Tibial artery (tissue), 4 donors: Measurements from ENCODE around the gene ENO1.
"Not testable (repeated sequence)": the region's sequence is repeated elsewhere in the genome, so short reads cannot be mapped to it uniquely, and the experiment has no call there.

Source experiments
- DNase-seq, 2 donors: peaks; one replicate each; pipeline ENCODE4 v3.0.0-alpha.2; 2019
- H3K27ac ChIP-seq, 2 donors: fragments of 200-600 bp; sonication (generic) in 1 of 2; 1 replicate in 1 of 2; 2 replicates in 1 of 2; pipeline ENCODE4 v1.5.1; 2018 to 2019; ENCODE audit warnings: mild to moderate bottlenecking in 1 of 2
- H3K27me3 ChIP-seq, 2 donors: fragments of 200-600 bp; sonication (generic) in 1 of 2; one replicate each; pipeline versions ENCODE4 v1.5.1 to v1.6.0; 2016 to 2019
- H3K36me3 ChIP-seq, 3 donors: fragments of 200-600 bp; sonication (generic) in 2 of 3; one replicate each; pipeline ENCODE4 v1.5.1; 2016 to 2019; ENCODE audit warnings: mild to moderate bottlenecking in 2 of 3
- H3K4me1 ChIP-seq, 4 donors: fragments of 200-600 bp; sonication (generic) in 2 of 4; 1 replicate in 3 of 4; 2 replicates in 1 of 4; pipeline ENCODE4 v1.5.1; 2016 to 2019
- H3K4me3 ChIP-seq, 2 donors: fragments of 200-600 bp; sonication (generic) in 1 of 2; 1 replicate in 1 of 2; 2 replicates in 1 of 2; pipeline ENCODE4 v1.5.1; 2018 to 2019; ENCODE audit warnings: mild to moderate bottlenecking in 2 of 2
- H3K9me3 ChIP-seq, 3 donors: fragments of 200-600 bp; sonication (generic) in 1 of 3; one replicate each; pipeline ENCODE4 v1.5.1; 2016 to 2019
- CTCF ChIP-seq, 2 experiments: fragments of 200-600 bp in 1 of 2; fragments of 450-650 bp in 1 of 2; IDR thresholded peaks; one replicate each; pipeline ENCODE4 v1.5.1; 2017 to 2019; ENCODE audit warnings: antibody characterized with exemption in 2 of 2, mild to moderate bottlenecking in 1 of 2, moderate library complexity in 1 of 2
- intact Hi-C: fragments of 100-400 bp; cut with DNase I; formaldehyde crosslinking; loops from one replicate; pipeline ENCODE4 v1.15.0; 2023; ENCODE audit warnings: low total_unique reads

The ENO1 gene

GRCh38 chr1:8889925-8890785, 11.7 kb upstream of the ENO1 start:
- no peaks in the 10 kb centered on the region for H3K27me3 ChIP-seq
- H3K27ac ChIP-seq: peak overlapping the region; percentile 73 to 79
- H3K4me3 ChIP-seq: peak overlapping the region; percentile 22 to 29
- H3K4me1 ChIP-seq: peaks cover 7 to 30% (median 17%) of the 10 kb centered on the region in 4 donors
- peak; percentile 84 to 94 for DNase-seq
- intact Hi-C loops: no loop called here
- TF ChIP-seq CTCF (IDR thresholded peaks at IDR 0.05): no peak
- no peaks in the 10 kb centered on the region for H3K36me3 ChIP-seq
- no peaks in the 10 kb centered on the region for H3K9me3 ChIP-seq

GRCh38 chr1:8889103-8889846, 10.8 kb upstream of the ENO1 start:
- Histone ChIP-seq H3K36me3 (no peaks in the 10 kb centered on the region), H3K27ac (peak overlapping the region; percentile 73 to 79), H3K27me3 (no peaks in the 10 kb centered on the region), H3K4me3 (peak overlapping the region in 1 of 2 donors; percentile 29), H3K9me3 (no peaks in the 10 kb centered on the region), H3K4me1 (peaks cover 7 to 30% (median 17%) of the 10 kb centered on the region in 4 donors)
- intact Hi-C loops: no loop called here
- TF ChIP-seq CTCF (IDR thresholded peaks at IDR 0.05): no peak
- peak in 1 of 2 donors; percentile 46 for DNase-seq

GRCh38 chr1:8886589-8886988, 8.1 kb upstream of the ENO1 start:
- H3K9me3 ChIP-seq: no peaks in the 10 kb centered on the region
- H3K4me3 ChIP-seq: no peak overlapping the region
- intact Hi-C loops: no loop called here
- no peak for TF ChIP-seq CTCF (IDR thresholded peaks at IDR 0.05)
- H3K36me3 ChIP-seq: no peaks in the 10 kb centered on the region
- H3K27ac ChIP-seq: no peak overlapping the region
- DNase-seq: no peak
- H3K27me3 ChIP-seq: no peaks in the 10 kb centered on the region
- peaks cover 7 to 30% (median 16%) of the 10 kb centered on the region in 4 donors for H3K4me1 ChIP-seq

- H3K27me3 ChIP-seq, H3K36me3 ChIP-seq, H3K9me3 ChIP-seq, H3K27ac ChIP-seq, H3K4me3 ChIP-seq, DNase-seq, intact Hi-C loops: not testable (repeated sequence)
- H3K4me1 ChIP-seq: peaks cover 7 to 25% (median 14%) of the 10 kb centered on the region in 4 donors
These were observed 7.6 kb upstream of the ENO1 start for GRCh38 chr1:8886031-8886524.

- H3K9me3 ChIP-seq, H3K27me3 ChIP-seq, H3K4me3 ChIP-seq, intact Hi-C loops, DNase-seq, H3K36me3 ChIP-seq: not testable (repeated sequence)
- H3K27ac ChIP-seq: peak overlapping the region in 1 of 2 donors; percentile 14
- peaks cover 0 to 23% (median 15%) of the 10 kb centered on the region in 4 donors for H3K4me1 ChIP-seq
These were observed 5.6 kb upstream of the ENO1 start for GRCh38 chr1:8884105-8884504.

- peaks cover 0 to 22% (median 16%) of the 10 kb centered on the region in 4 donors for H3K4me1 ChIP-seq
- peak overlapping the region in 1 of 2 donors; percentile 14 for H3K27ac ChIP-seq
- H3K36me3 ChIP-seq: no peaks in the 10 kb centered on the region
- no peak for TF ChIP-seq CTCF (IDR thresholded peaks at IDR 0.05)
- H3K27me3 ChIP-seq: no peaks in the 10 kb centered on the region
- H3K9me3 ChIP-seq: no peaks in the 10 kb centered on the region
- DNase-seq: no peak
- intact Hi-C loops: no loop called here
- no peak overlapping the region for H3K4me3 ChIP-seq
These were observed 5.0 kb upstream of the ENO1 start for GRCh38 chr1:8883491-8883890.
